SU-DHL-6 (cell line): ENCODE data around the gene RIMBP2.

Experiments
- CTCF ChIP-seq: fragments of 200-600 bp; sonication (generic); IDR thresholded peaks from one replicate; pipeline ENCODE4 v1.5.1; 2017; ENCODE audit warnings: antibody characterized with exemption, mild to moderate bottlenecking, low read length, moderate library complexity; ENCODE audit not compliant: insufficient read depth, poor library complexity, severe bottlenecking
- EZH2phosphoT487 ChIP-seq: fragments of 200-600 bp; sonication (generic), shearing (Covaris generic); conservative IDR thresholded peaks from 2 replicates; pipeline ENCODE4 v1.6.1; 2018; ENCODE audit warnings: mild to moderate bottlenecking, antibody characterized with exemption, low read length, moderate library complexity, mixed read lengths

GRCh38 chr12:130546494-130546893, 169.6 kb downstream of the RIMBP2 start:
- TF ChIP-seq CTCF (no peak), EZH2phosphoT487 (no peak)
